ENCODE data around the gene UBE3D. TPM values are rescaled to one million over a fixed set of nuclear protein-coding genes. Genes with fewer than 3 reads are reported as not detected.

UBE3D gene
- total and polyA plus RNA-seq, 2 donors (not counting 1 experiment from before 2014, with no cell fraction given): 3.3 to 11.5 TPM

GRCh38 chr6:83008626-83009025 is 57.0 kb downstream of the UBE3D start:
- H3K4me3 ChIP-seq (ENCODE audit: control extremely low read depth in 1 of 5, extremely low read depth in 1 of 5, insufficient read depth in 1 of 5, low read depth in 2 of 5, low read length in 4 of 5): no peak overlapping the region
- TF ChIP-seq CTCF (IDR thresholded peaks at IDR 0.05): no peak
- TF ChIP-seq EZH2 (IDR thresholded peaks at IDR 0.05; ENCODE audit: borderline replicate concordance, insufficient read depth, low read depth, low read length, poor library complexity, severe bottlenecking): no peak
- ChIA-PET POLR2A (no interaction called here), CTCF (no interaction called here)
- H3K4me1 Mint-ChIP-seq: peaks cover 9% of the 10 kb centered on the region
- H2AFZ ChIP-seq (ENCODE audit: insufficient read depth, low read depth, low read length, poor library complexity, severe bottlenecking): no peak overlapping the region
- DNase-seq: no peak
- H3K27me3 Mint-ChIP-seq: no peaks in the 10 kb centered on the region
- H3K27ac ChIP-seq (ENCODE audit: low read length in 2 of 2): no peak overlapping the region
- H3K36me3 ChIP-seq (replicated peaks in 1 of 2; ENCODE audit: control extremely low read depth in 1 of 2, control insufficient read depth in 1 of 2, extremely low read depth in 1 of 2, insufficient read depth in 2 of 2, low read length in 1 of 2): peaks cover 0 to 3% of the 10 kb centered on the region in 2 experiments
- H3K4me3 Mint-ChIP-seq: no peak overlapping the region
- H3K9me3 ChIP-seq (ENCODE audit: control extremely low read depth in 1 of 3, control insufficient read depth in 2 of 3, insufficient read depth in 1 of 3, low read length in 2 of 3): no peaks in the 10 kb centered on the region
- H3K27me3 ChIP-seq (replicated peaks in 1 of 4; ENCODE audit: control extremely low read depth in 1 of 4, control insufficient read depth in 3 of 4, insufficient read depth in 4 of 4, low read length in 3 of 4): no peaks in the 10 kb centered on the region
- intact Hi-C loops (cut with micrococcal nuclease): no loop called here
- no peak overlapping the region for H3K4me2 ChIP-seq (replicated peaks; ENCODE audit: low read depth, low read length, poor library complexity, severe bottlenecking)
- H3K27ac Mint-ChIP-seq: no peak overlapping the region
- H4K20me1 ChIP-seq (ENCODE audit: control insufficient read depth, insufficient read depth, low read length, poor library complexity, severe bottlenecking): no peaks in the 10 kb centered on the region
- no peaks in the 10 kb centered on the region for H3K79me2 ChIP-seq (ENCODE audit: control insufficient read depth, insufficient read depth, low read length)
- no CpG with 5 or more reads among the region's 1 CpG for WGBS (ENCODE audit: insufficient coverage)
- peaks cover 0 to 4% of the 10 kb centered on the region in 2 donors for H3K4me1 ChIP-seq (ENCODE audit: control insufficient read depth in 2 of 2, insufficient read depth in 2 of 2, low read length in 2 of 2)
- no peak for ATAC-seq (ENCODE audit: low read depth)
- no peak overlapping the region for H3K9ac ChIP-seq (ENCODE audit: low read length)
- H3K9me3 Mint-ChIP-seq (ENCODE audit: insufficient read depth): no peaks in the 10 kb centered on the region

GRCh38 chr6:83006270-83006905 is 59.3 kb downstream of the UBE3D start:
- H2AFZ ChIP-seq (ENCODE audit: insufficient read depth, low read depth, low read length, poor library complexity, severe bottlenecking): no peak overlapping the region
- POLR2A ChIA-PET: no interaction called here
- no peaks in the 10 kb centered on the region for H3K79me2 ChIP-seq (ENCODE audit: control insufficient read depth, insufficient read depth, low read length)
- no peak for DNase-seq
- intact Hi-C loops (cut with micrococcal nuclease): no loop called here
- no peak overlapping the region for H3K4me3 Mint-ChIP-seq
- H4K20me1 ChIP-seq (ENCODE audit: control insufficient read depth, insufficient read depth, low read length, poor library complexity, severe bottlenecking): no peaks in the 10 kb centered on the region
- H3K4me1 ChIP-seq (ENCODE audit: control insufficient read depth in 2 of 2, insufficient read depth in 2 of 2, low read length in 2 of 2): peaks cover 0 to 4% of the 10 kb centered on the region in 2 donors
- peaks cover 9% of the 10 kb centered on the region for H3K4me1 Mint-ChIP-seq
- H3K9me3 Mint-ChIP-seq (ENCODE audit: insufficient read depth): no peaks in the 10 kb centered on the region
- CTCF ChIA-PET: no interaction called here
- TF ChIP-seq CTCF (IDR thresholded peaks at IDR 0.05): no peak
- no peak for TF ChIP-seq EZH2 (IDR thresholded peaks at IDR 0.05; ENCODE audit: borderline replicate concordance, insufficient read depth, low read depth, low read length, poor library complexity, severe bottlenecking)
- no peak for ATAC-seq (ENCODE audit: low read depth)
- no peaks in the 10 kb centered on the region for H3K9me3 ChIP-seq (ENCODE audit: control extremely low read depth in 1 of 3, control insufficient read depth in 2 of 3, insufficient read depth in 1 of 3, low read length in 2 of 3)
- no peak overlapping the region for H3K9ac ChIP-seq (ENCODE audit: low read length)
- no peak overlapping the region for H3K4me3 ChIP-seq (ENCODE audit: control extremely low read depth in 1 of 5, extremely low read depth in 1 of 5, insufficient read depth in 1 of 5, low read depth in 2 of 5, low read length in 4 of 5)
- WGBS (ENCODE audit: insufficient coverage): no CpG with 5 or more reads among the region's 2 CpGs
- no peaks in the 10 kb centered on the region for H3K36me3 ChIP-seq (replicated peaks in 1 of 2; ENCODE audit: control extremely low read depth in 1 of 2, control insufficient read depth in 1 of 2, extremely low read depth in 1 of 2, insufficient read depth in 2 of 2, low read length in 1 of 2)
- no peak overlapping the region for H3K27ac ChIP-seq (ENCODE audit: low read length in 2 of 2)
- H3K4me2 ChIP-seq (replicated peaks; ENCODE audit: low read depth, low read length, poor library complexity, severe bottlenecking): no peak overlapping the region
- H3K27ac Mint-ChIP-seq: no peak overlapping the region
- H3K27me3 Mint-ChIP-seq: no peaks in the 10 kb centered on the region
- H3K27me3 ChIP-seq (replicated peaks in 1 of 4; ENCODE audit: control extremely low read depth in 1 of 4, control insufficient read depth in 3 of 4, insufficient read depth in 4 of 4, low read length in 3 of 4): no peaks in the 10 kb centered on the region

All from B cell (primary cell).